Loucy (cell line): ENCODE results near the gene ABCB10.

ENCODE experiments used
- CTCF ChIP-seq: fragments of 200-600 bp; sonication (generic); conservative IDR thresholded peaks from 2 replicates; pipeline ENCODE4 v1.5.1; 2014; ENCODE audit warnings: mild to moderate bottlenecking, antibody characterized with exemption, low read length
- EZH2phosphoT487 ChIP-seq: fragments of 200-600 bp; IDR thresholded peaks from 2 replicates; pipeline ENCODE4 v1.6.1; 2018; ENCODE audit warnings: antibody characterized with exemption, mild to moderate bottlenecking, moderate library complexity, borderline replicate concordance

DNA sequence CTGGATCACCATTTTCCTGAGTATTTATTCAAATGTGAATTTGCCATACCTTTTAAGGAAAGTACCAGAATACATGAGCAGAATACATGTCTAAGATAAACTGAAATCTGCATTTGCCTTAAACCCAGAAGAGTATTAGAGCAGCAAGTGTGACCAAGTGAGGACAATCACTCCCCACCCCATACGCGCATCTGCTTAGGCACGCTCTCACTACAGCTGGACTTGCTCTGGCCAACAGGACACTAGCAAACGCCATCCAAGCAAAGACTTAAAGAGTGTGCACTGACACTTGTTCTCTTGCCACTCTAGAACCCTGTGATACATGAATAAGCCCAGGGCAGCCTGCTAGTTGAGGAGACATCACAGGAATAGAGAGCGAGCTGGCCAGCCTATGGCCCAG, 76.0 kb downstream of the ABCB10 start:
- no peak for TF ChIP-seq EZH2phosphoT487
- no peak for TF ChIP-seq CTCF
